ENCODE measurements around the gene SUGCT.
"Not testable (repeated sequence)": the region's sequence is repeated elsewhere in the genome, so short reads cannot be mapped to it uniquely, and the experiment has no call there.

The SUGCT gene

GRCh38 chr7:40205992-40206391, 71.2 kb downstream of the SUGCT start:
- no peak overlapping the region for H3K27ac ChIP-seq (ENCODE audit: low read length)
- H3K9me3 ChIP-seq (ENCODE audit: control insufficient read depth in 1 of 2, low read length in 2 of 2) = no peaks in the 10 kb centered on the region
- no peaks in the 10 kb centered on the region for H3K36me3 ChIP-seq (ENCODE audit: control insufficient read depth in 1 of 2, insufficient read depth in 2 of 2, low read length in 2 of 2)
- H3K4me3 ChIP-seq (ENCODE audit: low read depth in 1 of 2, low read length in 2 of 2) = no peak overlapping the region
- H3K4me1 ChIP-seq (ENCODE audit: control insufficient read depth in 1 of 2, insufficient read depth in 2 of 2, low read length in 2 of 2) = peaks cover 0 to 2% of the 10 kb centered on the region in 2 donors
- H3K27me3 ChIP-seq (ENCODE audit: low read depth, low read length) = no peaks in the 10 kb centered on the region

DNA sequence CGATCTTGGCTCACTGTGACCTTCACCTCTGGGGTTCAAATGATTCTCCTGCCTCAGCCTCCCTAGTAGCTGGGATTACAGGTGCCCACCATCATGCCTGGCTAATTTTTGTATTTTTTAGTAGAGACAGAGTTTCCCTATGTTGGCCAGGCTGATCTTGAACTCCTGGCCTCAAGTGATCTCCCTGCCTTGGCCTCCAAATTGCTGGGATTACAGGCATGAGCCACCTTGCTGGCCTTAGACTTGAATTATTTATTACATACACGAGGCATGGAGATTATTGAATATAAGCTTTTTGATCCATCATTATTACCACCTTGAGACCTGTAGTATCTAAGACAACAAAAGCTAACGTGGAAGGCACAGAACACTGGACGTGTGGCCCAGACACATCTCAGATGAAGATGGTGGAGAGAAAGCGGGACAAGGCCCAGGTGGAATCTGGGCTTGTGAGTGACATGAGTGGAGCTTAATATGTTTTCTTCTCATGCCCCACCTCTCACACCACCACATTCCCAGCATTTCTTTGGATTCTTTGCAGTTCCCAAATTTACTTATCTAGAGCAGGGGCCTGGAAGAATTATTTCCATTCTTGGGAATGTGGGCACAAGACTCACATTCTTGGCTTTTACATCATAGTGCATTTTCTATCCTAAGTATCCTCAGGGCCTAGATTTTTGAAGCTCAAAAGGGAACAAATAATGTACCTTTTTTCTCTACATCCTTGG, 76.6 kb downstream of the SUGCT start:
- no peak overlapping the region for H3K27ac ChIP-seq (ENCODE audit: low read length)
- H3K4me3 ChIP-seq (ENCODE audit: low read depth in 1 of 2, low read length in 2 of 2) = no peak overlapping the region
- no peaks in the 10 kb centered on the region for H3K27me3 ChIP-seq (ENCODE audit: low read depth, low read length)
- no peaks in the 10 kb centered on the region for H3K36me3 ChIP-seq (ENCODE audit: control insufficient read depth in 1 of 2, insufficient read depth in 2 of 2, low read length in 2 of 2)
- no peaks in the 10 kb centered on the region for H3K4me1 ChIP-seq (ENCODE audit: control insufficient read depth in 1 of 2, insufficient read depth in 2 of 2, low read length in 2 of 2)
- H3K9me3 ChIP-seq (ENCODE audit: control insufficient read depth in 1 of 2, low read length in 2 of 2) = no peaks in the 10 kb centered on the region

DNA sequence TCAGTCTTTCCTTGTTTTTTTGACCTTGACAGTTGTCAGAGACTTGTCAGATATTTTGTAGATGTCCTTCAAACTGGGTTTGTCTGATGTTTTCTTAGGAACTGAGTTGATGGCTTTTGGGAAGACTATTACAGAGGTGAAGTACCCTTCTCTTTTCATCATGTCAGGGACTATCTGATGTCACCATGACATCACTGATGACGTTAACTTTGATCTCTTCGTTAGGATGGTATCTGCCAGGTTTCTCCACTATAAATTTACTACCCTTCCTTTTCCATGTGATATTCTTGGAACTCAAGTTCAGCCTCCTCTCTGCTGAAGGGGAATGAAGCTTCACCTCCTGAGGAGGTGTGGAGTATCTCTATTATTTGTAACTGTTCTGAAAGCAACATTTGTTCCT, 78.5 kb downstream of the SUGCT start:
- Histone ChIP-seq H3K4me1 (ENCODE audit: control insufficient read depth in 1 of 2, insufficient read depth in 2 of 2, low read length in 2 of 2) (no peaks in the 10 kb centered on the region), H3K4me3 (ENCODE audit: low read depth in 1 of 2, low read length in 2 of 2) (no peak overlapping the region), H3K36me3 (ENCODE audit: control insufficient read depth in 1 of 2, insufficient read depth in 2 of 2, low read length in 2 of 2) (no peaks in the 10 kb centered on the region), H3K27me3 (ENCODE audit: low read depth, low read length) (no peaks in the 10 kb centered on the region), H3K27ac (ENCODE audit: low read length) (no peak overlapping the region), H3K9me3 (ENCODE audit: control insufficient read depth in 1 of 2, low read length in 2 of 2) (no peaks in the 10 kb centered on the region)

DNA sequence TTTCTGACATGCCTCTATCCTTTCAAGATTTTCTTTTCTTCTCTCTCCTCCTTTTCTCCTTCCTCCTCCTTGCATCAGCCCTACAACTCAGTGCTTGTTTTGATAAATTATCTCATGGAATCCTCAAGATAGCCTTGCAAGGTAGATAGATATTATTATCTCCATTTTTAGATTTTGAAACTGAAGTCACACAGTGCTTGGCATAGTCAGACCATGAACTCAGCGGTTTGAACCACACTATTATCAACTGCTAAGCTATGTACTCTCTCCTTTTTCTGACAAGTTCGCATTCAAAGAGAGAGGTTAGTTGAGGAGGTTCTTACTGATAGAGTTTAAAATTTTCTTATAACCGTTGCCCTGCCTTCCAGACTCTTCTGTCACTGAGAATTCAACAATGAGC, 79.1 kb downstream of the SUGCT start:
- H3K4me3 ChIP-seq (ENCODE audit: low read depth in 1 of 2, low read length in 2 of 2) = no peak overlapping the region
- no peaks in the 10 kb centered on the region for H3K36me3 ChIP-seq (ENCODE audit: control insufficient read depth in 1 of 2, insufficient read depth in 2 of 2, low read length in 2 of 2)

GRCh38 chr7:40218612-40219011, 83.8 kb downstream of the SUGCT start:
- H3K27me3 ChIP-seq (ENCODE audit: low read depth, low read length); H3K4me1 ChIP-seq (ENCODE audit: control insufficient read depth in 1 of 2, insufficient read depth in 2 of 2, low read length in 2 of 2); H3K4me3 ChIP-seq (ENCODE audit: low read depth in 1 of 2, low read length in 2 of 2); H3K27ac ChIP-seq (ENCODE audit: low read length); H3K9me3 ChIP-seq (ENCODE audit: control insufficient read depth in 1 of 2, low read length in 2 of 2); H3K36me3 ChIP-seq (ENCODE audit: control insufficient read depth in 1 of 2, insufficient read depth in 2 of 2, low read length in 2 of 2): not testable (repeated sequence)

More for the DNA sequence above, 79.1 kb downstream of the SUGCT start:
- H3K4me1 ChIP-seq (ENCODE audit: control insufficient read depth in 1 of 2, insufficient read depth in 2 of 2, low read length in 2 of 2) = no peaks in the 10 kb centered on the region
- H3K27me3 ChIP-seq (ENCODE audit: low read depth, low read length) = no peaks in the 10 kb centered on the region
- no peak overlapping the region for H3K27ac ChIP-seq (ENCODE audit: low read length)
- H3K9me3 ChIP-seq (ENCODE audit: control insufficient read depth in 1 of 2, low read length in 2 of 2) = no peaks in the 10 kb centered on the region

DNA sequence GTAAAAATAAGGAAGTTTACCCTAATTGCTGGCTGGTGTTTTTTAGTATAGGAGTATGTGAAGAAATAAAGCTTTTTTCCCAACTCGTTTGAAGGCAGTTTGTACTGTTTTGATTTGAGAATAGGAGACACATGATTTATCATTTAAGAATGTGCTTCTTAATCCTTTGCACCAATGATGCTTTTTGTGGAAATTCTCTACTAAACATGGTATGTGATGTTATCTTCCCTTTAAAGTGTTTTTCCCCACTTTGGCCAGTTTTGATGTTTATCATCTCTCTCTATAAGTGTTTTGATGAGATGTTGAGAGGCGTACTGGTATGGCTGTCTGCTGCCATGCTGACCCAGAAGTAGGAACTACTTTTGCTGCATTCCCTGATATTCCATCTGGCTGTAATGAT, 85.1 kb downstream of the SUGCT start:
- Histone ChIP-seq H3K27me3 (ENCODE audit: low read depth, low read length) (no peaks in the 10 kb centered on the region), H3K27ac (ENCODE audit: low read length) (no peak overlapping the region), H3K36me3 (ENCODE audit: control insufficient read depth in 1 of 2, insufficient read depth in 2 of 2, low read length in 2 of 2) (peaks cover 0 to 6% of the 10 kb centered on the region in 2 donors), H3K4me3 (ENCODE audit: low read depth in 1 of 2, low read length in 2 of 2) (no peak overlapping the region), H3K9me3 (ENCODE audit: control insufficient read depth in 1 of 2, low read length in 2 of 2) (no peaks in the 10 kb centered on the region), H3K4me1 (ENCODE audit: control insufficient read depth in 1 of 2, insufficient read depth in 2 of 2, low read length in 2 of 2) (no peaks in the 10 kb centered on the region)

DNA sequence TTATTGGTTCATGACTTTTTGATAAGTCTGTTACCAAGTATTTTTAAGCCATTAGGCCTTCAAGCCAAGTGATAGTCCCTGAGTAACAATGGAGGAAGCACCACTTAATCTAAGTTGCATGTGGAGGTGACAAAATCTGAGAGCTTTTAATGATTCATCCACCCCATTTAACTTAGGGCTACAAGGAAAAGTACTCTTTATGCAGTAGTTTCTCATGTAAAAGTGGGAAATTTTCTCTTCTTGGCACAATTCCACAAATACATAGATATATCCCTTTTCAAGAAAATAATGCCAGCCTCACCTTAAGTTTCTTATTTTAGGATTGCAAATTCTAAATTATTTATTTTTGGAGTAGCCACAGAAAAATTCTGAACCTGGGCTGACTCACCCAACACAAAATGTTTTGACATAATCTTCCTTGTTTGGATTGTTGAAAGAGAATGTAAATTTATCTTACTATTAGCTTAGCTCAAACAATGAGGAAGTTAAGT, 85.7 kb downstream of the SUGCT start:
- no peak overlapping the region for H3K27ac ChIP-seq (ENCODE audit: low read length)
- peaks cover 0 to 6% of the 10 kb centered on the region in 2 donors for H3K36me3 ChIP-seq (ENCODE audit: control insufficient read depth in 1 of 2, insufficient read depth in 2 of 2, low read length in 2 of 2)
- no peaks in the 10 kb centered on the region for H3K9me3 ChIP-seq (ENCODE audit: control insufficient read depth in 1 of 2, low read length in 2 of 2)
- H3K27me3 ChIP-seq (ENCODE audit: low read depth, low read length) = no peaks in the 10 kb centered on the region
- H3K4me3 ChIP-seq (ENCODE audit: low read depth in 1 of 2, low read length in 2 of 2) = no peak overlapping the region
- H3K4me1 ChIP-seq (ENCODE audit: control insufficient read depth in 1 of 2, insufficient read depth in 2 of 2, low read length in 2 of 2) = no peaks in the 10 kb centered on the region

DNA sequence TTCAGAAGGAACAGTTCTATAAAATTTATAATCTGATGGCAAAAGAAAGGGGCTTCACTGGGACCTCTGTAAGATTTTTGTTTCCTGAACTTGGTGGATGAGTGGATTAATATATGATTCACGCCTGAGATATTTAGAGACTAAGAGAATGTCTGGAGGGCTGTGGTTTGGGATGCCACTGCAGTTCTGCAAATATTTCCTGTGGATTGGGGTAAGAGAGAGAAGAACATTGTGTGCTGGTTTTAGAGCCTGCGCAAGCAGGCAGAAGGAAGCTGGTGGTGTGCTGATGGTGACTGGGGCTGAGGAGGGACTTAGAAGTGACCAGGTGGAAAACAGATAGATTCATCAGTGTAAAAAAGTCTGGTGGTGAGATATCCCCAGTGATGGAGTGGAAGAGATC, 87.0 kb downstream of the SUGCT start:
- Histone ChIP-seq H3K27ac (ENCODE audit: low read length) (no peak overlapping the region), H3K36me3 (ENCODE audit: control insufficient read depth in 1 of 2, insufficient read depth in 2 of 2, low read length in 2 of 2) (peaks cover 0 to 6% of the 10 kb centered on the region in 2 donors), H3K4me1 (ENCODE audit: control insufficient read depth in 1 of 2, insufficient read depth in 2 of 2, low read length in 2 of 2) (no peaks in the 10 kb centered on the region), H3K27me3 (ENCODE audit: low read depth, low read length) (no peaks in the 10 kb centered on the region), H3K4me3 (ENCODE audit: low read depth in 1 of 2, low read length in 2 of 2) (no peak overlapping the region), H3K9me3 (ENCODE audit: control insufficient read depth in 1 of 2, low read length in 2 of 2) (no peaks in the 10 kb centered on the region)

DNA sequence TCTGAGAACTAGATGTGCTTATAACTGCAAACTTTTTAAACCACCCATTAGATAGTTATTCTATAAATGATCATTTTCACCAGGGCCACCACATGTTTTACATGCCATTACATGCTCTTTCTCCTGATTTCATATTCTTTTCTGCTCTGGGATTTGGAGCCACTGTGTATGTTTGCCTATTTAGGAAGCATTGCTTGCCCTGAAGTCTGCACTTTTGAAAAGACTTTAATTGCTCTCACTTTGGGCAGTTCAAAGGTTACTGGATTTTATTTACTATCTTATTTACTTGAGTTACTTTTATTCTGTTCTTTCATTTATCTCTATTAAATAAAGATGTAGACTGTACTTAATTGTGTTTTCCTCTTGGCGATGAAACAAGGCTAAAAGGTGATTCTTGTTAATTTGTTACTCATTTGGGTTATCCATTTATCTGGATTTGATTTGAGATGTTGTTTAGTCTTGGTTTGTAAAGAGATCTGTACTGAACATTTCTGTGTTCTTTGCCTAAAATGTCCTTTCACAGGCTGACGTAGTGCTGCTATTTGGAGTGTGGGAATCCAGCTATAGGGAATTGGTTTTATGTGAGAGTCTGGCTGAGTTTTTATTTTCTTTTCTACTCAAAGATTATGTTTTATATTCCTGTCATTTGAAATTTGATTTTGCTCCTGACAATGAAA, 88.8 kb downstream of the SUGCT start:
- Histone ChIP-seq H3K27ac (ENCODE audit: low read length) (no peak overlapping the region), H3K4me3 (ENCODE audit: low read depth in 1 of 2, low read length in 2 of 2) (no peak overlapping the region), H3K36me3 (ENCODE audit: control insufficient read depth in 1 of 2, insufficient read depth in 2 of 2, low read length in 2 of 2) (peaks cover 0 to 6% of the 10 kb centered on the region in 2 donors), H3K4me1 (ENCODE audit: control insufficient read depth in 1 of 2, insufficient read depth in 2 of 2, low read length in 2 of 2) (no peaks in the 10 kb centered on the region), H3K27me3 (ENCODE audit: low read depth, low read length) (no peaks in the 10 kb centered on the region), H3K9me3 (ENCODE audit: control insufficient read depth in 1 of 2, low read length in 2 of 2) (no peaks in the 10 kb centered on the region)

DNA sequence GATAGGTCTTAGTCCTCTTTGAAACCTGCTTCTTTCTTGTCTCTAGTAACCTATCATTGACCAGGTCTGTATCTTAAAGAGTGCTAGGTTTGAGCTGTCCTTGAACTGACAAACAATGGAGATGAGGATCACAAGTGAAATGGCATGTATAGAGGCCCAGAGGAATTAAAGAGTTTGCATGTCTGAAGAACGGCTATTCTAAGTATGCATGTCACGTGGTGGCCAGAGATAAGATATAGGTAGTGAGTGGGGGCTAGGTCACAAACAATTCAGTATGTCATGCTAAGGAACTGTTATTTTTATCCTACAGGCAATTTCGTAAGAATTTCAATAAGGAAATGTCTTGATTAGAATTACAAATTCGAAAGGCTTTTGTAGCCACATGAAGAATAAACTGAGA, 95.3 kb downstream of the SUGCT start:
- Histone ChIP-seq H3K27me3 (ENCODE audit: low read depth, low read length) (no peaks in the 10 kb centered on the region), H3K4me3 (ENCODE audit: low read depth in 1 of 2, low read length in 2 of 2) (no peak overlapping the region)

DNA sequence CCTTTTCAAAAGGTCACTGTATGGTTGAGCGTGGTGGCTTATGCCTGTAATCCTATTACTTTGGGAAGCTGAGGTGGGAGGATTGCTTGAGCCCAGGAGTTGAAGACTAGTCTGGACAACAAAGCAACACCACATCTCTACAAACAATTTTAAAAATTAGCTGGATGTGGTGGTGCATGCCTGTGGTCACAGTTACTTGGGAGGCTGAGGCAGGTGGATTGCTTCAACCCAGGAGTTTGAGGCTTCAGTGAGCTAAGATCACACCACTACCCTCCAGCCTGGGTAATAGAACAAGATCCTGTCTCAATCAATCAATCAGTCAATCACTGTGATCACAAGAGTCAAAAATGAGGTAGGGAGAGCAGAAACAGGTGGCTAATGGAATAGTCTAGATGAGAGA, 97.0 kb downstream of the SUGCT start:
- Histone ChIP-seq H3K9me3 (ENCODE audit: control insufficient read depth in 1 of 2, low read length in 2 of 2) (no peaks in the 10 kb centered on the region), H3K27ac (ENCODE audit: low read length) (no peak overlapping the region), H3K4me1 (ENCODE audit: control insufficient read depth in 1 of 2, insufficient read depth in 2 of 2, low read length in 2 of 2) (no peaks in the 10 kb centered on the region), H3K4me3 (ENCODE audit: low read depth in 1 of 2, low read length in 2 of 2) (no peak overlapping the region), H3K27me3 (ENCODE audit: low read depth, low read length) (no peaks in the 10 kb centered on the region), H3K36me3 (ENCODE audit: control insufficient read depth in 1 of 2, insufficient read depth in 2 of 2, low read length in 2 of 2) (no peaks in the 10 kb centered on the region)

More for the DNA sequence above, 95.3 kb downstream of the SUGCT start:
- Histone ChIP-seq H3K9me3 (ENCODE audit: control insufficient read depth in 1 of 2, low read length in 2 of 2) (no peaks in the 10 kb centered on the region), H3K36me3 (ENCODE audit: control insufficient read depth in 1 of 2, insufficient read depth in 2 of 2, low read length in 2 of 2) (no peaks in the 10 kb centered on the region), H3K4me1 (ENCODE audit: control insufficient read depth in 1 of 2, insufficient read depth in 2 of 2, low read length in 2 of 2) (no peaks in the 10 kb centered on the region), H3K27ac (ENCODE audit: low read length) (no peak overlapping the region)

Data from muscle layer of duodenum (tissue), 2 donors.